Islet precursor cell (in vitro differentiated cells): ENCODE measurements around the gene PTF1A.

ENCODE experiments used
- DNase-seq: peaks from one replicate; pipeline ENCODE4 v3.0.0-alpha.2; 2018

The PTF1A gene

GRCh38 chr10:23189024-23189423, 3.1 kb upstream of the PTF1A start:
- DNase-seq = no peak

- DNase-seq = no peak
Observed at GRCh38 chr10:23190872-23191763, 994 bp upstream of the PTF1A start.

- DNase-seq = no peak
Observed at GRCh38 chr10:23192712-23193434, 761 bp downstream of the PTF1A start.

- no peak for DNase-seq
Observed at GRCh38 chr10:23193435-23194074, 1.4 kb downstream of the PTF1A start.

GRCh38 chr10:23194471-23194965, 2.4 kb downstream of the PTF1A start:
- no peak for DNase-seq

- DNase-seq = no peak
Observed at GRCh38 chr10:23194966-23195845, 3.1 kb downstream of the PTF1A start.

GRCh38 chr10:23195846-23196600, 3.9 kb downstream of the PTF1A start:
- no peak for DNase-seq

GRCh38 chr10:23196915-23197314, 4.8 kb downstream of the PTF1A start:
- no peak for DNase-seq

- no peak for DNase-seq
Observed at GRCh38 chr10:23197416-23197861, 5.3 kb downstream of the PTF1A start.

GRCh38 chr10:23198610-23198939, 6.5 kb downstream of the PTF1A start:
- no peak for DNase-seq

- DNase-seq = peak; percentile 69
Observed at GRCh38 chr10:23198940-23199767, 7.0 kb downstream of the PTF1A start.

- no peak for DNase-seq
Observed at GRCh38 chr10:23199768-23200511, 7.8 kb downstream of the PTF1A start.

GRCh38 chr10:23200586-23200985, 8.5 kb downstream of the PTF1A start:
- DNase-seq = no peak

- DNase-seq = no peak
Observed at GRCh38 chr10:23200997-23201652, 9.0 kb downstream of the PTF1A start.

- no peak for DNase-seq
Observed at GRCh38 chr10:23201837-23202236, 9.7 kb downstream of the PTF1A start.

- DNase-seq = no peak
Observed at GRCh38 chr10:23202779-23203178, 10.7 kb downstream of the PTF1A start.

- no peak for DNase-seq
Observed at GRCh38 chr10:23203369-23204325, 11.5 kb downstream of the PTF1A start.

- DNase-seq = no peak
Observed at GRCh38 chr10:23204773-23205172, 12.7 kb downstream of the PTF1A start.
